H1 (cell line): ENCODE data around the gene UNC13D. TPM values are rescaled to one million over a fixed set of nuclear protein-coding genes. Genes with fewer than 3 reads are reported as not detected.
"Not testable (repeated sequence)": the region's sequence is repeated elsewhere in the genome, so short reads cannot be mapped to it uniquely, and the experiment has no call there.

Experiments used
- CTCF ChIA-PET: fragments of 300-600 bp; sonication (Branson Sonifier 250); formaldehyde crosslinking; loops from one replicate; lab custom pipeline; 2021; ENCODE audit not compliant: partially characterized antibody; lab: Charles Lee
- POLR2A ChIA-PET: fragments of 300-600 bp; sonication (Branson Sonifier 250); formaldehyde crosslinking; loops from one replicate; lab custom pipeline; 2021; ENCODE audit warnings: inconsistent platforms; ENCODE audit not compliant: partially characterized antibody; lab: Charles Lee
- DNase-seq, 2 experiments: peaks; one replicate each; pipeline versions ENCODE4 v3.0.0 to v3.0.0-alpha.2; 2010 to 2022; ENCODE audit warnings: low spot score in 2 of 2, low read depth in 1 of 2, mixed read lengths in 1 of 2
- FAIRE-seq: peaks from 2 replicates; lab custom pipeline; 2011; peaks lifted over from hg19 to GRCh38; lab: Jason Lieb, UNC
- H2AFZ ChIP-seq: 2 replicates; pipeline ENCODE4 v1.8.1; 2012; ENCODE audit warnings: low read length, inconsistent platforms
- H2AK5ac ChIP-seq: 2 replicates; pipeline ENCODE4 v1.6.1; 2013; ENCODE audit warnings: low read depth, low read length
- H2BK120ac ChIP-seq: replicated peaks from 2 replicates; pipeline ENCODE3; 2013; ENCODE audit warnings: low read depth, low read length, inconsistent platforms
- H2BK12ac ChIP-seq: 2 replicates; pipeline ENCODE4 v1.6.1; 2013; ENCODE audit warnings: low read depth, low read length
- H2BK15ac ChIP-seq: 2 replicates; pipeline ENCODE4 v1.6.1; 2013; ENCODE audit warnings: low read length
- H2BK20ac ChIP-seq: 2 replicates; pipeline ENCODE4 v1.6.1; 2013; ENCODE audit warnings: low read length
- H2BK5ac ChIP-seq: 2 replicates; pipeline ENCODE4 v1.6.1; 2013; ENCODE audit warnings: low read depth, low read length
- H3K14ac ChIP-seq: 2 replicates; pipeline ENCODE4 v1.6.1; 2013; ENCODE audit warnings: inconsistent platforms; ENCODE audit not compliant: insufficient read length
- H3K18ac ChIP-seq: 2 replicates; pipeline ENCODE4 v1.6.1; 2013; ENCODE audit warnings: low read length; ENCODE audit errors: extremely low read depth
- H3K23ac ChIP-seq: 2 replicates; pipeline ENCODE4 v1.6.1; 2013; ENCODE audit warnings: inconsistent platforms; ENCODE audit not compliant: insufficient read length
- H3K23me2 ChIP-seq: 2 replicates; pipeline ENCODE4 v1.6.1; 2013; ENCODE audit warnings: low read depth, low read length
- H3K27ac ChIP-seq: 2 replicates; pipeline ENCODE4 v1.6.1; 2011; ENCODE audit warnings: low read depth, low read length, inconsistent platforms
- H3K27me3 ChIP-seq, 4 experiments: replicated peaks in 1 of 4; 1 replicate in 1 of 4; 2 replicates in 3 of 4; pipeline versions ENCODE4 v1.6.1 to v1.8.1; 2011 to 2013; ENCODE audit warnings: low read length in 3 of 4, mild to moderate bottlenecking in 3 of 4, inconsistent platforms in 2 of 4, mixed read lengths in 2 of 4, moderate library complexity in 1 of 4; ENCODE audit not compliant: control insufficient read depth in 3 of 4, insufficient read depth in 3 of 4; ENCODE audit errors: extremely low read depth in 1 of 4
- H3K36me3 ChIP-seq, 4 experiments: 2 replicates each; pipeline versions ENCODE4 v1.6.1 to v1.8.1; 2011 to 2013; ENCODE audit warnings: mild to moderate bottlenecking in 4 of 4, low read length in 3 of 4, moderate library complexity in 2 of 4, control low read depth in 1 of 4, inconsistent platforms in 1 of 4; ENCODE audit not compliant: insufficient read depth in 4 of 4, control insufficient read depth in 2 of 4
- H3K4ac ChIP-seq: replicated peaks from 2 replicates; pipeline ENCODE3; 2013; ENCODE audit warnings: low read length, low read depth, mixed read lengths, inconsistent platforms; ENCODE audit not compliant: insufficient read length
- H3K4me1 ChIP-seq, 4 experiments: replicated peaks in 1 of 4; 1 replicate in 1 of 4; 2 replicates in 3 of 4; pipeline versions ENCODE4 v1.6.1 to v1.8.1; 2011 to 2013; ENCODE audit warnings: low read length in 3 of 4, inconsistent platforms in 2 of 4, mixed read lengths in 1 of 4; ENCODE audit not compliant: insufficient read depth in 4 of 4, control insufficient read depth in 3 of 4
- H3K4me2 ChIP-seq, 2 experiments: 2 replicates each; pipeline versions ENCODE4 v1.6.1 to v1.8.1; 2011 to 2013; ENCODE audit warnings: low read depth in 2 of 2, low read length in 2 of 2, control low read depth in 1 of 2, inconsistent platforms in 1 of 2, mild to moderate bottlenecking in 1 of 2; ENCODE audit not compliant: insufficient read depth in 1 of 2
- H3K4me3 ChIP-seq, 4 experiments: fragments of 200-600, 300-600 bp in 1 of 4; sonication (generic), shearing (Covaris generic), sonication (Bioruptor Twin) in 1 of 4; 2 replicates each; pipeline versions ENCODE4 v1.5.1 to v1.8.1; 2011 to 2016; ENCODE audit warnings: low read length in 4 of 4, low read depth in 3 of 4, control low read depth in 2 of 4, inconsistent platforms in 2 of 4, mild to moderate bottlenecking in 2 of 4, mixed read lengths in 1 of 4, moderate library complexity in 1 of 4; ENCODE audit not compliant: insufficient read depth in 2 of 4; ENCODE audit errors: extremely low read depth in 1 of 4
- H3K56ac ChIP-seq: replicated peaks from 2 replicates; pipeline ENCODE3; 2013; ENCODE audit warnings: low read depth, mild to moderate bottlenecking, mixed read lengths, low read length, inconsistent platforms; ENCODE audit not compliant: insufficient read length
- H3K79me1 ChIP-seq: 2 replicates; pipeline ENCODE4 v1.6.1; 2013; ENCODE audit warnings: low read depth, low read length, control low read depth
- H3K79me2 ChIP-seq, 2 experiments: 2 replicates each; pipeline versions ENCODE4 v1.6.1 to v1.8.1; 2012 to 2013; ENCODE audit warnings: low read length in 2 of 2, mild to moderate bottlenecking in 2 of 2, inconsistent platforms in 1 of 2; ENCODE audit not compliant: insufficient read depth in 2 of 2, control insufficient read depth in 1 of 2
- H3K9ac ChIP-seq, 4 experiments: replicated peaks in 1 of 4; 1 replicate in 1 of 4; 2 replicates in 3 of 4; pipeline versions ENCODE4 v1.6.1 to v1.8.1; 2011 to 2013; ENCODE audit warnings: low read depth in 3 of 4, low read length in 3 of 4, control low read depth in 2 of 4, mild to moderate bottlenecking in 2 of 4, moderate library complexity in 2 of 4, inconsistent platforms in 1 of 4; ENCODE audit errors: extremely low read depth in 1 of 4
- H3K9me3 ChIP-seq, 2 experiments: 2 replicates each; pipeline versions ENCODE4 v1.6.1 to v1.8.1; 2012 to 2013; ENCODE audit warnings: mild to moderate bottlenecking in 2 of 2, moderate library complexity in 2 of 2, control low read depth in 1 of 2, inconsistent platforms in 1 of 2, low read depth in 1 of 2, low read length in 1 of 2, mixed read lengths in 1 of 2; ENCODE audit not compliant: insufficient read depth in 2 of 2
- H4K20me1 ChIP-seq, 2 experiments: replicated peaks in 1 of 2; 2 replicates each; pipeline versions ENCODE3 to v1.8.1; 2011 to 2013; ENCODE audit warnings: inconsistent platforms in 2 of 2, low read length in 2 of 2, mild to moderate bottlenecking in 1 of 2; ENCODE audit not compliant: insufficient read depth in 2 of 2, control insufficient read depth in 1 of 2
- H4K5ac ChIP-seq: 2 replicates; pipeline ENCODE4 v1.6.1; 2013; ENCODE audit warnings: low read length, low read depth, mixed read lengths, inconsistent platforms; ENCODE audit not compliant: insufficient read length
- H4K8ac ChIP-seq: 2 replicates; pipeline ENCODE4 v1.8.0; 2013; ENCODE audit warnings: mild to moderate bottlenecking, moderate library complexity, low read length, inconsistent platforms; ENCODE audit not compliant: insufficient read depth; ENCODE audit errors: extremely low read depth
- H4K91ac ChIP-seq: replicated peaks from 2 replicates; pipeline ENCODE3; 2013; ENCODE audit warnings: low read length, mixed read lengths, inconsistent platforms; ENCODE audit not compliant: insufficient read length
- WGBS, 2 experiments: shearing (Covaris generic) in 1 of 2; methylation state at CpG; one replicate each; pipeline versions ENCODE4 v1.1.6 to v1.1.7; 2013 to 2015; ENCODE audit warnings: low lambda C conversion rate in 2 of 2, mixed read lengths in 2 of 2, inconsistent platforms in 1 of 2, low coverage in 1 of 2, missing lambda C conversion rate in 1 of 2; ENCODE audit not compliant: insufficient replicate concordance in 2 of 2, insufficient coverage in 1 of 2, insufficient read length in 1 of 2; ENCODE audit errors: extremely low coverage in 1 of 2, missing lambda C conversion rate in 1 of 2; 5-methylcytosine and 5-hydroxymethylcytosine counted together
- polyA plus RNA-seq, 7 experiments: library from polyadenylated mRNA; depleted of rRNA in 3 of 7; stranded (reverse) in 5 of 7; unstranded in 2 of 7; fragments of >200 nt in 5 of 7; fragments of 200-250 nt in 2 of 7; gene quantifications; 1 replicate in 5 of 7; 2 replicates in 1 of 7; 4 replicates in 1 of 7; pipeline versions ENCODE4 v1.2.1 to v1.2.3, GENCODE V29; 2011 to 2013; ENCODE audit warnings: missing spikeins in 2 of 7, mixed read lengths in 2 of 7
- total RNA-seq: library from RNA; stranded (reverse); fragmentation: NEBNext Ultra II Directional; extraction: Animal tissue kit (Norgen Biotek cat#: 25700); gene quantifications from 2 replicates; pipeline ENCODE4 v1.2.1, GENCODE V29; 2021

Gene UNC13D
- total and polyA plus RNA-seq, 2 of the 8 experiments (the other 6 are each of a cell fraction or from before 2014, with no cell fraction given) = 3.6 to 8.4 TPM

DNA sequence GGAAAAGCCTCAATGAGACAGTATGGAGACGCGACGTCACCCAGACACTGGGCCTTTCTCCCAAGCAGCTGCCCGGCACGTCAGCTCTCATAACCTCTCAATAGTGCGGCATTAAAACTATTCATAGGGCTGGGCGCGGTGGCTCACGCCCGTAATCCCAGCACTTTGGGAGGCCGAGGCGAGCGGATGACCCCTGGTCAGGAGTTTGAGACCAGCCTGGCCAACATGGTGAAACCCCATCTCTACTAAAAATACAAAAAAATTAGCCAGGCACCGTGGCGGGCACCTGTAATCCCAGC lies 7.4 kb upstream of the UNC13D start:
- H3K27me3 ChIP-seq, H2BK120ac ChIP-seq, H3K9ac ChIP-seq, H3K23me2 ChIP-seq, H3K9me3 ChIP-seq, H3K56ac ChIP-seq, H3K27ac ChIP-seq, FAIRE-seq, H3K14ac ChIP-seq, H3K4me3 ChIP-seq, H3K4ac ChIP-seq, H3K4me2 ChIP-seq, H2BK5ac ChIP-seq, DNase-seq, H2AK5ac ChIP-seq, H2BK15ac ChIP-seq, H4K8ac ChIP-seq, H3K4me1 ChIP-seq, H4K91ac ChIP-seq, H3K79me2 ChIP-seq, H3K18ac ChIP-seq, H2AFZ ChIP-seq, H3K79me1 ChIP-seq, H2BK20ac ChIP-seq, H4K5ac ChIP-seq, H2BK12ac ChIP-seq, H3K23ac ChIP-seq, H4K20me1 ChIP-seq: not testable (repeated sequence)
- WGBS, 2 experiments = 95% methylated on average over 15 of the region's 15 CpGs; no CpG with 5 or more reads in 1 of the 2 experiments
- ChIA-PET POLR2A (interaction anchor here (0.7 to 2.3 kb wide), 2 partner anchors 47 to 72 kb away, joined by 4 to 7 read pairs; no protein-coding TSS in a partner anchor), CTCF (interaction anchor here (1.6 to 27.2 kb wide), 3 partner anchors 7 to 26 kb away, joined by 3 to 563 read pairs (median 162); partner anchors contain the start of genes TRIM47 and WBP2)
- H3K36me3 ChIP-seq = peaks cover 7 to 35% (median 25%) of the 10 kb centered on the region in 4 experiments
